ENCODE data around the gene CRYBG1.

Gene CRYBG1

GRCh38 chr6:106468935-106469334 is 108.4 kb downstream of the CRYBG1 start:
- H3K27me3 ChIP-seq (replicated peaks; ENCODE audit: control insufficient read depth, insufficient read depth, low read length), result no peaks in the 10 kb centered on the region
- H3K36me3 ChIP-seq (ENCODE audit: control insufficient read depth, insufficient read depth, low read length), result no peaks in the 10 kb centered on the region
- no peak for TF ChIP-seq CTCF (IDR thresholded peaks at IDR 0.05; ENCODE audit: insufficient read depth, low read length, poor library complexity, severe bottlenecking)
- H3K4me3 ChIP-seq (replicated peaks; ENCODE audit: low read depth, low read length), result no peak overlapping the region
- DNase-seq (ENCODE audit: extremely low read depth, insufficient read length), result no peak

- no peak for TF ChIP-seq CTCF (IDR thresholded peaks at IDR 0.05; ENCODE audit: insufficient read depth, low read length, poor library complexity, severe bottlenecking)
- no peak for DNase-seq (ENCODE audit: extremely low read depth, insufficient read length)
- no peaks in the 10 kb centered on the region for H3K27me3 ChIP-seq (replicated peaks; ENCODE audit: control insufficient read depth, insufficient read depth, low read length)
- no peak overlapping the region for H3K4me3 ChIP-seq (replicated peaks; ENCODE audit: low read depth, low read length)
- H3K36me3 ChIP-seq (ENCODE audit: control insufficient read depth, insufficient read depth, low read length), result no peaks in the 10 kb centered on the region
These were observed 109.4 kb downstream of the CRYBG1 start for GRCh38 chr6:106469882-106470281.

GRCh38 chr6:106470316-106470715 is 109.8 kb downstream of the CRYBG1 start:
- no peak for TF ChIP-seq CTCF (IDR thresholded peaks at IDR 0.05; ENCODE audit: insufficient read depth, low read length, poor library complexity, severe bottlenecking)
- H3K4me3 ChIP-seq (replicated peaks; ENCODE audit: low read depth, low read length), result no peak overlapping the region
- no peak for DNase-seq (ENCODE audit: extremely low read depth, insufficient read length)
- H3K27me3 ChIP-seq (replicated peaks; ENCODE audit: control insufficient read depth, insufficient read depth, low read length), result no peaks in the 10 kb centered on the region
- no peaks in the 10 kb centered on the region for H3K36me3 ChIP-seq (ENCODE audit: control insufficient read depth, insufficient read depth, low read length)

GRCh38 chr6:106470811-106471210 is 110.3 kb downstream of the CRYBG1 start:
- no peak overlapping the region for H3K4me3 ChIP-seq (replicated peaks; ENCODE audit: low read depth, low read length)
- no peaks in the 10 kb centered on the region for H3K27me3 ChIP-seq (replicated peaks; ENCODE audit: control insufficient read depth, insufficient read depth, low read length)
- DNase-seq (ENCODE audit: extremely low read depth, insufficient read length), result no peak
- no peaks in the 10 kb centered on the region for H3K36me3 ChIP-seq (ENCODE audit: control insufficient read depth, insufficient read depth, low read length)
- TF ChIP-seq CTCF (IDR thresholded peaks at IDR 0.05; ENCODE audit: insufficient read depth, low read length, poor library complexity, severe bottlenecking), result no peak

GRCh38 chr6:106473812-106474211 is 113.3 kb downstream of the CRYBG1 start:
- Histone ChIP-seq H3K36me3 (ENCODE audit: control insufficient read depth, insufficient read depth, low read length) (no peaks in the 10 kb centered on the region), H3K4me3 (replicated peaks; ENCODE audit: low read depth, low read length) (no peak overlapping the region), H3K27me3 (replicated peaks; ENCODE audit: control insufficient read depth, insufficient read depth, low read length) (peaks cover 2% of the 10 kb centered on the region; the same call in 1 of the 2 replicates)
- no peak for TF ChIP-seq CTCF (IDR thresholded peaks at IDR 0.05; ENCODE audit: insufficient read depth, low read length, poor library complexity, severe bottlenecking)
- DNase-seq (ENCODE audit: extremely low read depth, insufficient read length), result no peak

GRCh38 chr6:106474466-106474865 is 113.9 kb downstream of the CRYBG1 start:
- Histone ChIP-seq H3K4me3 (replicated peaks; ENCODE audit: low read depth, low read length) (no peak overlapping the region), H3K36me3 (ENCODE audit: control insufficient read depth, insufficient read depth, low read length) (no peaks in the 10 kb centered on the region), H3K27me3 (replicated peaks; ENCODE audit: control insufficient read depth, insufficient read depth, low read length) (peaks cover 2% of the 10 kb centered on the region; the same call in 1 of the 2 replicates)
- no peak for TF ChIP-seq CTCF (IDR thresholded peaks at IDR 0.05; ENCODE audit: insufficient read depth, low read length, poor library complexity, severe bottlenecking)
- no peak for DNase-seq (ENCODE audit: extremely low read depth, insufficient read length)

All from GM06990 (cell line).